ENCODE results near the gene CCNJL.

DNA sequence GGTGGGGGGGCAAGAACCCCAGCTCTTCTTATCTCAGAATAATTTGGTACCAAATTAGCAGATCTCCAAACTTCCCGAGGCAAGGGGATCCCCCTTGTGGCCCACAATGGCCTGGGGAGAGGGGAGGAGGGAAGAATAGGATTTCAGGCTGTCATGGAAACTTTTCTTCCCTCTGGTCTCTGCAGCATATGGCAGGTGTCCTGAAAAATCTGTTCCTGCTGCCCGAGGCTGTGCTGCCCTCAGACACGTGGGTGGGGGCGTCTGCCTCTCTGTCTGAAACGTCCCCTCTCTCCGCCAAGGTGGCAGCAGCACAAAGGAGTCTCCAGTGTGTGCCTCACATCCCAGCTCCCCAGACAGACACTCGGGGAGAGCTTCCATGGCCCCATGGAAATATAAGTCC is 34.0 kb downstream of the CCNJL start:
- TF ChIP-seq, protein P1, sequence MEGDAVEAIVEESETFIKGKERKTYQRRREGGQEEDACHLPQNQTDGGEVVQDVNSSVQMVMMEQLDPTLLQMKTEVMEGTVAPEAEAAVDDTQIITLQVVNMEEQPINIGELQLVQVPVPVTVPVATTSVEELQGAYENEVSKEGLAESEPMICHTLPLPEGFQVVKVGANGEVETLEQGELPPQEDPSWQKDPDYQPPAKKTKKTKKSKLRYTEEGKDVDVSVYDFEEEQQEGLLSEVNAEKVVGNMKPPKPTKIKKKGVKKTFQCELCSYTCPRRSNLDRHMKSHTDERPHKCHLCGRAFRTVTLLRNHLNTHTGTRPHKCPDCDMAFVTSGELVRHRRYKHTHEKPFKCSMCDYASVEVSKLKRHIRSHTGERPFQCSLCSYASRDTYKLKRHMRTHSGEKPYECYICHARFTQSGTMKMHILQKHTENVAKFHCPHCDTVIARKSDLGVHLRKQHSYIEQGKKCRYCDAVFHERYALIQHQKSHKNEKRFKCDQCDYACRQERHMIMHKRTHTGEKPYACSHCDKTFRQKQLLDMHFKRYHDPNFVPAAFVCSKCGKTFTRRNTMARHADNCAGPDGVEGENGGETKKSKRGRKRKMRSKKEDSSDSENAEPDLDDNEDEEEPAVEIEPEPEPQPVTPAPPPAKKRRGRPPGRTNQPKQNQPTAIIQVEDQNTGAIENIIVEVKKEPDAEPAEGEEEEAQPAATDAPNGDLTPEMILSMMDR (IDR thresholded peaks at IDR 0.05; ENCODE audit: poor library complexity) = no peak
- TF ChIP-seq EZH2phosphoT487 (IDR thresholded peaks at IDR 0.05; ENCODE audit: low read depth, severe bottlenecking, unreplicated experiment) = no peak

Data from hepatocyte (in vitro differentiated cells).